Measurements from ENCODE around the gene JPT1.

JPT1 gene

DNA sequence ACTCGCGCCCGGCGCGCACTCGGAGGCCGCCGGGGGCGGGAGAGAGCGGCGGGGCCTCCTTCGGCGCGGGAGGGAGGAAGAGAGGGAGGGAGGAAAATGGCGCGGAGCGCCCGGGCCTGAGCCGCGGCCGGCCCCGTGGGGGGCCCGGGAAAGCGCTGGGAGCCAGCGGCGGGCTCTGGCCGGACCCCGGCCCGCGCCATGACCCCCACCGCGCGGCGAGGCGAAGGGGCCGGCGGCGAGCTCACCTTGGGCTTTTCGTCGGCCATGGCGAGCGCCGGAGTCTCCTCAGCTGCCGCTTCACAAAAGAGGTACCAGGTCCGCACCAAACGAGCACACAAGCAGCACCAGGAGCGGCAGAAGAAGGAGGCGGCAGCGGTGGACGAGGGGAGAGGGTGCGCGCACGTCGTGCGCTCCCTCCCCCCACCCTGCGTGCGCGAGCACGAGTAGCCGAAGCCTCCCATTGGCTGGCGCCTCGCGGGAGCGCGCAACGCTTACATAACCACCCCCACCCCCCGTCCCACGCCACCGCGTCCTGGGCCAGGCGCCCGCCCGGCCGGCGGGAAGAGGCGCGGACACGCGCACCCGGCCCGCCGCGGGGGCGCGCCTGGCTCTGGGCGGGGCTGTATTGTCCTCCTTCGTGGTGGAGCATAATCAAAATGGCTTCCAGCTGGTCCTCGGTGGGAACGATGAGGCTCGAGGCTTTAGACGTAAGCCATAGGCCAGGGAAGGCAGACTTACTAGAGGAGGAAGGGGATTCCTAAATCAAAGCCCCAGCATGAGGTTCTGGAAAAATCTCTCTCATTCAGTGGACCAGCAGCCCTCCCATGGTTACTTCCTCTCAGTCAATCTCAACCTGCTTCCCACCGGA is 28.5 kb upstream of the JPT1 start, which contains the start of gene SUMO2:
SUMO2 (minus strand) TSS at position 391 of the 868 bp plus-strand sequence; CDS start at position 266, 125 bp downstream.
- Histone ChIP-seq H3K79me2 (ENCODE audit: insufficient read depth, low read length) (peaks cover 58% of the 10 kb centered on the region), H2AFZ (ENCODE audit: low read length) (peak within 1 kb of the TSS; percentile 77), H3K4me1 (ENCODE audit: insufficient read depth, low read length, poor library complexity, severe bottlenecking) (peaks cover 28% of the 10 kb centered on the region), H3K4me2 (ENCODE audit: low read depth, low read length, poor library complexity, severe bottlenecking) (peak within 1 kb of the TSS; percentile 84), H3K36me3 (ENCODE audit: insufficient read depth, low read length) (peaks cover 7% of the 10 kb centered on the region; the same call in 1 of the 2 replicates), H3K9ac (ENCODE audit: low read depth, low read length, poor library complexity, severe bottlenecking) (peak within 1 kb of the TSS; percentile 98), H3K9me2 (replicated peaks; ENCODE audit: low read depth, low read length) (no peaks in the 10 kb centered on the region), H3K4me3 (ENCODE audit: low read length, poor library complexity, severe bottlenecking) (peak within 1 kb of the TSS; percentile 88), H3K27me3 (ENCODE audit: insufficient read depth, low read length, poor library complexity, severe bottlenecking) (peaks cover 7% of the 10 kb centered on the region), H4K20me1 (ENCODE audit: insufficient read depth, low read length, poor library complexity, severe bottlenecking) (peaks cover 46% of the 10 kb centered on the region), H3K9me3 (ENCODE audit: insufficient read depth, low read depth, low read length) (no peaks in the 10 kb centered on the region), H3F3A (ENCODE audit: low read depth) (no peaks in the 10 kb centered on the region)
- no peak for TF ChIP-seq EZH2phosphoT487 (IDR thresholded peaks at IDR 0.05; ENCODE audit: borderline replicate concordance)
- no peak for TF ChIP-seq CTCF (conservative IDR thresholded peaks at IDR 0.05; ENCODE audit: low read length)

- Histone ChIP-seq H3K4me3 (ENCODE audit: low read length, poor library complexity, severe bottlenecking) (peak overlapping the region; percentile 88), H3K4me1 (ENCODE audit: insufficient read depth, low read length, poor library complexity, severe bottlenecking) (peaks cover 28% of the 10 kb centered on the region), H3K9me2 (replicated peaks; ENCODE audit: low read depth, low read length) (no peaks in the 10 kb centered on the region), H3K4me2 (ENCODE audit: low read depth, low read length, poor library complexity, severe bottlenecking) (peak overlapping the region; percentile 84), H4K20me1 (ENCODE audit: insufficient read depth, low read length, poor library complexity, severe bottlenecking) (peaks cover 49% of the 10 kb centered on the region), H3K36me3 (ENCODE audit: insufficient read depth, low read length) (peaks cover 7% of the 10 kb centered on the region; the same call in 1 of the 2 replicates), H2AFZ (ENCODE audit: low read length) (peak overlapping the region; percentile 41; the same call in 1 of the 2 replicates), H3K79me2 (ENCODE audit: insufficient read depth, low read length) (peaks cover 63% of the 10 kb centered on the region), H3F3A (ENCODE audit: low read depth) (no peaks in the 10 kb centered on the region), H3K9ac (ENCODE audit: low read depth, low read length, poor library complexity, severe bottlenecking) (peak overlapping the region; percentile 98), H3K9me3 (ENCODE audit: insufficient read depth, low read depth, low read length) (no peaks in the 10 kb centered on the region), H3K27me3 (ENCODE audit: insufficient read depth, low read length, poor library complexity, severe bottlenecking) (peaks cover 7% of the 10 kb centered on the region)
- TF ChIP-seq EZH2phosphoT487 (IDR thresholded peaks at IDR 0.05; ENCODE audit: borderline replicate concordance) (no peak), CTCF (conservative IDR thresholded peaks at IDR 0.05; ENCODE audit: low read length) (no peak)
Observed at GRCh38 chr17:75182319-75182568, 27.9 kb upstream of the JPT1 start.

DNA sequence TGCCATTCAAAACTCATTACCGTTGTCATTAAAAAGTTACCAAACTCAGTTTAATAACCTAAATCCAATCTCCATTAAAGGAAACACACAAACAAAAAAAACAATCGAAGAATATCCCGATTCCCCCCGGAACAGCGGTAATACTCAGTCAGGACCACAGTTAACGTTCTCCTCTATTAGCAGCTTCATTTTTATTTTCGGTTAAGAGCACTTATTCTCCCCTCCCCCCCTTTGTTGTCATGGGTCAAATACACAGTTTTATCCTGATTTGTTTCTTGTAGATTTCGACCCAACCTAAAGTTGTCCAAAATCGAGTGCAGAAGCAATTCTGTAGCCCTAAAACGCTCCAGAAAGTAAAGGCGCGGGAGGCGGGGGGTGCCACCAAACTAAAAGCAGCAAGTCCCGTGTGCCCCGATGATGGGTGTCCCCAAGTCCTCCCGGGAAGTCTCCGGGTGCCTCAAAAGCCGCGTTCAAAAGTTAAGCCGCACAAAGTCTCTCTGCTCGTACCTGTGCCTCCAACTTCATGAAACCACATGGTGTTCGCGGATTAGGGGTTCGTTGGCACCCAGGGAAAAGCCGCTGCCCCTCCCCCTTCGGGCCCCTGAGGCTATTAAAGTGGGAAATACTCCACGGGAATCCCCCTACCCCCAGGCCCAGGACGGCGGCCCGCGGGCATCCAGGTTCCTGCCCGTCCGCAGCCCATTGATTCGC is 27.5 kb upstream of the JPT1 start:
- peaks cover 8% of the 10 kb centered on the region; the same call in 1 of the 2 replicates for H3K36me3 ChIP-seq (ENCODE audit: insufficient read depth, low read length)
- peaks cover 50% of the 10 kb centered on the region for H4K20me1 ChIP-seq (ENCODE audit: insufficient read depth, low read length, poor library complexity, severe bottlenecking)

More for the DNA sequence above, 27.5 kb upstream of the JPT1 start:
- Histone ChIP-seq H3K4me3 (ENCODE audit: low read length, poor library complexity, severe bottlenecking) (peak overlapping the region; percentile 88), H3K4me1 (ENCODE audit: insufficient read depth, low read length, poor library complexity, severe bottlenecking) (peaks cover 28% of the 10 kb centered on the region), H3F3A (ENCODE audit: low read depth) (no peaks in the 10 kb centered on the region), H2AFZ (ENCODE audit: low read length) (0 out of 2 replicates have a peak overlapping the region, but pooled peaks have one; percentile 41), H3K27me3 (ENCODE audit: insufficient read depth, low read length, poor library complexity, severe bottlenecking) (peaks cover 7% of the 10 kb centered on the region), H3K9me3 (ENCODE audit: insufficient read depth, low read depth, low read length) (no peaks in the 10 kb centered on the region), H3K9ac (ENCODE audit: low read depth, low read length, poor library complexity, severe bottlenecking) (peak overlapping the region; percentile 98), H3K9me2 (replicated peaks; ENCODE audit: low read depth, low read length) (no peaks in the 10 kb centered on the region), H3K4me2 (ENCODE audit: low read depth, low read length, poor library complexity, severe bottlenecking) (peak overlapping the region; percentile 84), H3K79me2 (ENCODE audit: insufficient read depth, low read length) (peaks cover 68% of the 10 kb centered on the region)
- TF ChIP-seq CTCF (conservative IDR thresholded peaks at IDR 0.05; ENCODE audit: low read length) (no peak), EZH2phosphoT487 (IDR thresholded peaks at IDR 0.05; ENCODE audit: borderline replicate concordance) (no peak)

Measured in Loucy (cell line).